SU-DHL-6 (cell line): ENCODE measurements around the gene SLC13A2.

ENCODE experiments used
- H2AFZ ChIP-seq: fragments of 200-600 bp; sonication (generic); 2 replicates; pipeline ENCODE4 v1.6.1; 2014; ENCODE audit warnings: low read depth, mild to moderate bottlenecking, moderate library complexity, mixed read lengths, antibody characterized with exemption, low read length; ENCODE audit not compliant: severe bottlenecking
- H3F3A ChIP-seq: fragments of 200-600 bp; shearing (Covaris generic); 2 replicates; pipeline ENCODE4 v1.6.0; 2016; ENCODE audit warnings: antibody characterized with exemption, mild to moderate bottlenecking; ENCODE audit not compliant: insufficient read depth
- H3K27ac ChIP-seq: fragments of 200-600 bp; sonication (generic); 2 replicates; pipeline ENCODE4 v1.5.1; 2016; ENCODE audit warnings: low read depth, mild to moderate bottlenecking, low read length, moderate library complexity, mixed read lengths
- H3K27me3 ChIP-seq: fragments of 200-600 bp; sonication (generic), shearing (Covaris generic); 2 replicates; pipeline ENCODE4 v1.6.0; 2014; ENCODE audit warnings: mild to moderate bottlenecking, low read length
- H3K36me3 ChIP-seq: fragments of 200-600 bp; sonication (generic); 2 replicates; pipeline ENCODE4 v1.6.1; 2014; ENCODE audit warnings: mild to moderate bottlenecking, low read length, mixed read lengths
- H3K4me2 ChIP-seq: fragments of 300-600, 200-600 bp; shearing (Covaris generic), sonication (generic); 2 replicates; pipeline ENCODE4 v1.6.0; 2014; ENCODE audit warnings: low read length, low read depth, mild to moderate bottlenecking; ENCODE audit not compliant: poor library complexity, severe bottlenecking
- H3K4me3 ChIP-seq: fragments of 200-600 bp; sonication (generic); 2 replicates; pipeline ENCODE4 v1.5.1; 2014; ENCODE audit warnings: antibody characterized with exemption, low read length, mild to moderate bottlenecking, mixed read lengths; ENCODE audit not compliant: insufficient read depth, poor library complexity, severe bottlenecking
- H3K79me2 ChIP-seq: fragments of 200-600 bp; sonication (generic); 2 replicates; pipeline ENCODE4 v1.6.1; 2014; ENCODE audit warnings: mild to moderate bottlenecking, low read length, moderate library complexity; ENCODE audit not compliant: insufficient read depth
- H3K9ac ChIP-seq: fragments of 200-600 bp; sonication (generic); 2 replicates; pipeline ENCODE4 v1.7.0; 2014; ENCODE audit warnings: mild to moderate bottlenecking, low read length
- H3K9me2 ChIP-seq: fragments of 200-600 bp; sonication (generic); replicated peaks from 2 replicates; pipeline ENCODE4 v1.6.1; 2014; ENCODE audit warnings: low read length; ENCODE audit not compliant: insufficient read depth
- H3K9me3 ChIP-seq: fragments of 200-600 bp; sonication (generic); 2 replicates; pipeline ENCODE4 v1.6.1; 2014; ENCODE audit warnings: low read length, mixed read lengths; ENCODE audit not compliant: insufficient read depth
- H4K20me1 ChIP-seq: fragments of 200-600 bp; sonication (generic); 2 replicates; pipeline ENCODE4 v1.6.1; 2014; ENCODE audit warnings: low read depth, mild to moderate bottlenecking, antibody characterized with exemption, low read length, moderate library complexity, mixed read lengths
- CTCF ChIP-seq: fragments of 200-600 bp; sonication (generic); IDR thresholded peaks from one replicate; pipeline ENCODE4 v1.5.1; 2017; ENCODE audit warnings: antibody characterized with exemption, mild to moderate bottlenecking, low read length, moderate library complexity; ENCODE audit not compliant: insufficient read depth, poor library complexity, severe bottlenecking
- EZH2phosphoT487 ChIP-seq: fragments of 200-600 bp; sonication (generic), shearing (Covaris generic); conservative IDR thresholded peaks from 2 replicates; pipeline ENCODE4 v1.6.1; 2018; ENCODE audit warnings: mild to moderate bottlenecking, antibody characterized with exemption, low read length, moderate library complexity, mixed read lengths

The SLC13A2 gene

GRCh38 chr17:28468781-28469180 is 4.7 kb upstream of the SLC13A2 start:
- Histone ChIP-seq H3K27ac (no peak overlapping the region), H3K9me2 (no peaks in the 10 kb centered on the region), H3K27me3 (no peaks in the 10 kb centered on the region), H3K79me2 (no peaks in the 10 kb centered on the region), H3K9ac (no peak overlapping the region), H3K36me3 (no peaks in the 10 kb centered on the region), H4K20me1 (no peaks in the 10 kb centered on the region), H3K4me3 (no peak overlapping the region), H3K4me2 (no peak overlapping the region), H3F3A (no peaks in the 10 kb centered on the region), H3K9me3 (no peaks in the 10 kb centered on the region), H2AFZ (no peak overlapping the region)
- TF ChIP-seq EZH2phosphoT487 (no peak), CTCF (no peak)

- H3K27ac ChIP-seq = no peak overlapping the region
- no peak overlapping the region for H2AFZ ChIP-seq
- no peak overlapping the region for H3K9ac ChIP-seq
- no peak overlapping the region for H3K4me3 ChIP-seq
- no peaks in the 10 kb centered on the region for H3K36me3 ChIP-seq
- no peak for TF ChIP-seq CTCF
- TF ChIP-seq EZH2phosphoT487 = no peak
- H3K4me2 ChIP-seq = no peak overlapping the region
- H3F3A ChIP-seq = no peaks in the 10 kb centered on the region
- no peaks in the 10 kb centered on the region for H3K9me3 ChIP-seq
- H3K9me2 ChIP-seq = no peaks in the 10 kb centered on the region
- no peaks in the 10 kb centered on the region for H3K27me3 ChIP-seq
- H3K79me2 ChIP-seq = no peaks in the 10 kb centered on the region
- H4K20me1 ChIP-seq = no peaks in the 10 kb centered on the region
Observed at GRCh38 chr17:28469376-28469775, 4.1 kb upstream of the SLC13A2 start.

DNA sequence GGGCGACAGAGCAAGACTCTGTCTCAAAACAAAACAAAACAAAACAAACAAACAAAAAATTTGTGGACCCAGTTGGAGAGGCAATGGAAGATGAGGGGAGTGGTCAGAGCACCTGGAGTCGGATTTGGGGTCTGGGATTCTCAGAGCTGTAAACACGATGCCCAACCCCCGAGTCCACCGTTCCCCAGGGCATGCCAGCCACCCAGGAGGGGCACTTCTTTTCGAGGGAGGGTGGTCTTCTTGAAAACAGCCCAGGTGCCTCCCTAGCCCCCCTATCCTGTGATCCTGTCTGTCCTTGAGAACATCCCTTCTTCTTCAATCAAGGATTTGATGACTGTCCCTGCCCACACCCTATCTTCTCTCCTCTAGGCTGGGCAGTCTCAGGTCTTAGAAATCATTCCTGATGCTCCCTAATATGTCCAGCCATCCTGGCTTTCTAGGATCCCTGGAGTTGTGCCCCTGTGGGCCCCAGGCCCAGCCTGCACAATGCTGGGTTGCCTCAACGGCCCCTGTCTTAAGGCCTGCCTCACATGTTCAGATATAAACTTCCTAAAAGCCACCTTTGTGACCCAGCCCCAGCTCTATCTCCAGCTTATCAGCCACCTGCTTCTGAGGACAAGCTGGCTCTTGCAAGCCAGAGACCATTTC is 3.1 kb upstream of the SLC13A2 start:
- no peaks in the 10 kb centered on the region for H3K79me2 ChIP-seq
- H3F3A ChIP-seq = no peaks in the 10 kb centered on the region
- H4K20me1 ChIP-seq = no peaks in the 10 kb centered on the region
- no peak overlapping the region for H3K4me2 ChIP-seq
- H3K9me2 ChIP-seq = no peaks in the 10 kb centered on the region
- no peaks in the 10 kb centered on the region for H3K9me3 ChIP-seq
- no peak overlapping the region for H2AFZ ChIP-seq
- no peak overlapping the region for H3K4me3 ChIP-seq
- H3K27me3 ChIP-seq = no peaks in the 10 kb centered on the region
- H3K27ac ChIP-seq = no peak overlapping the region
- no peak overlapping the region for H3K9ac ChIP-seq
- TF ChIP-seq CTCF (no peak), EZH2phosphoT487 (no peak)
- no peaks in the 10 kb centered on the region for H3K36me3 ChIP-seq
